MM.1S (cell line): ENCODE measurements around the gene PSKH1.
A peak's percentile ranks its signal among the peaks of the same experiment; 100 is the strongest.

ENCODE experiments used
- EZH2 ChIP-seq: fragments of 300-600 bp; sonication (generic); optimal IDR thresholded peaks from 2 replicates; pipeline ENCODE3; 2017; ENCODE audit warnings: low read depth, mild to moderate bottlenecking, antibody characterized with exemption, low read length, mixed read lengths
- EZH2phosphoT487 ChIP-seq: fragments of 300-600 bp; sonication (generic); IDR thresholded peaks from 2 replicates; pipeline ENCODE4 v1.6.1; 2018; ENCODE audit warnings: antibody characterized with exemption, low read length
- TF ChIP-seq, protein P1 (sequence below): fragments of 300-600 bp; sonication (generic); IDR thresholded peaks from 2 replicates; pipeline ENCODE4 v1.5.1; 2016; ENCODE audit warnings: antibody characterized with exemption, low read length, mixed read lengths

DNA sequence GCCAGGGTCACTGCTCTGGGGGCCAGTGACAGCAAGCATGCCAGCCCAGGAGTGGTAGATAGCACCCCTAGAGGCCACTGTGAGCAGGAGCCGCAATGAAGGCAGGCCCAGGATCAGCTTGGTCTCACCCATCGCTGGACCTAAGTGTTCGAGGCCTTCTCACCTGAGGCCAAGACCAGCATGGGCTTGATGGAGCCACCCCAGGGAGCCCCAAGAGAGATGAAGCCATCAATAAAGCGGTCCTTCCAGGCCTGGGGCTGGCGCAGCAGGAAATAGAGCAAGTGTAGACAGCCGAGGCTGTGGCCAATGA, 49.1 kb downstream of the PSKH1 start:
- TF ChIP-seq, protein P1, sequence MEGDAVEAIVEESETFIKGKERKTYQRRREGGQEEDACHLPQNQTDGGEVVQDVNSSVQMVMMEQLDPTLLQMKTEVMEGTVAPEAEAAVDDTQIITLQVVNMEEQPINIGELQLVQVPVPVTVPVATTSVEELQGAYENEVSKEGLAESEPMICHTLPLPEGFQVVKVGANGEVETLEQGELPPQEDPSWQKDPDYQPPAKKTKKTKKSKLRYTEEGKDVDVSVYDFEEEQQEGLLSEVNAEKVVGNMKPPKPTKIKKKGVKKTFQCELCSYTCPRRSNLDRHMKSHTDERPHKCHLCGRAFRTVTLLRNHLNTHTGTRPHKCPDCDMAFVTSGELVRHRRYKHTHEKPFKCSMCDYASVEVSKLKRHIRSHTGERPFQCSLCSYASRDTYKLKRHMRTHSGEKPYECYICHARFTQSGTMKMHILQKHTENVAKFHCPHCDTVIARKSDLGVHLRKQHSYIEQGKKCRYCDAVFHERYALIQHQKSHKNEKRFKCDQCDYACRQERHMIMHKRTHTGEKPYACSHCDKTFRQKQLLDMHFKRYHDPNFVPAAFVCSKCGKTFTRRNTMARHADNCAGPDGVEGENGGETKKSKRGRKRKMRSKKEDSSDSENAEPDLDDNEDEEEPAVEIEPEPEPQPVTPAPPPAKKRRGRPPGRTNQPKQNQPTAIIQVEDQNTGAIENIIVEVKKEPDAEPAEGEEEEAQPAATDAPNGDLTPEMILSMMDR, result peak; percentile 69
- TF ChIP-seq EZH2 (no peak), EZH2phosphoT487 (no peak)
